K562 (cell line): Measurements from ENCODE around the gene PHTF1. TPM values are rescaled to one million over a fixed set of nuclear protein-coding genes. Genes with fewer than 3 reads are reported as not detected.

Experiments used
- CAMTA2 ChIP-seq: fragments of 250-450 bp; sonication (Bioruptor Pico); conservative IDR thresholded peaks from 2 replicates; pipeline ENCODE4 v1.5.1; 2022
- CCAR2 ChIP-seq: fragments of 200-400 bp; formaldehyde crosslinking; IDR thresholded peaks from 2 replicates; pipeline ENCODE4 v1.6.1; 2017; ENCODE audit warnings: mild to moderate bottlenecking, low read depth, low read length
- CHAMP1 ChIP-seq: fragments of 450-650 bp; IDR thresholded peaks from 2 replicates; pipeline ENCODE4 v1.6.1; 2016; ENCODE audit warnings: mild to moderate bottlenecking
- FOXM1 ChIP-seq, 2 experiments: fragments of 450-650 bp in 1 of 2; sonication (generic) in 1 of 2; formaldehyde crosslinking in 1 of 2; IDR thresholded peaks; 2 replicates each; pipeline versions ENCODE4 v1.6.1 to v1.9.0; 2017 to 2022; ENCODE audit warnings: low read depth in 2 of 2, mild to moderate bottlenecking in 2 of 2, missing genetic modification reagents in 1 of 2, moderate library complexity in 1 of 2
- GTF2A2 ChIP-seq: IDR thresholded peaks from 2 replicates; pipeline ENCODE4 v1.6.1; 2016; ENCODE audit warnings: mild to moderate bottlenecking, missing genetic modification characterization, missing compliant biosample characterization
- HCFC1 ChIP-seq: IDR thresholded peaks from 2 replicates; pipeline ENCODE4 v1.6.1; 2012; ENCODE audit warnings: low read depth, low read length, improper control_type of control experiment
- KHSRP ChIP-seq: fragments of 450-650 bp; IDR thresholded peaks from 2 replicates; pipeline ENCODE4 v1.6.1; 2017
- MAZ ChIP-seq, 2 experiments: fragments of 450-650 bp in 1 of 2; sonication (generic) in 1 of 2; formaldehyde crosslinking; IDR thresholded peaks in 1 of 2; conservative IDR thresholded peaks in 1 of 2; 2 replicates each; pipeline versions ENCODE4 v1.4.0 to v1.5.0; 2020; ENCODE audit warnings: mild to moderate bottlenecking in 1 of 2, missing genetic modification reagents in 1 of 2
- NUFIP1 ChIP-seq: fragments of 450-650 bp; IDR thresholded peaks from 2 replicates; pipeline ENCODE4 v1.6.1; 2018; ENCODE audit not compliant: partially characterized antibody
- SMARCE1 ChIP-seq: fragments of 450-650 bp; IDR thresholded peaks from 2 replicates; pipeline ENCODE4 v1.7.1; 2016; ENCODE audit warnings: mild to moderate bottlenecking
- SREBF2 ChIP-seq: sonication (generic); formaldehyde crosslinking; IDR thresholded peaks from 2 replicates; pipeline ENCODE4 v1.4.0; 2020; ENCODE audit warnings: mild to moderate bottlenecking, missing genetic modification reagents
- TCFL5 ChIP-seq: fragments of 250-450 bp; sonication (Bioruptor Pico); conservative IDR thresholded peaks from 2 replicates; pipeline ENCODE4 v1.6.1; 2021; ENCODE audit warnings: mild to moderate bottlenecking, moderate library complexity, matching md5 sums
- TRIM25 ChIP-seq: fragments of 450-650 bp; IDR thresholded peaks from 2 replicates; pipeline ENCODE4 v1.7.0; 2016; ENCODE audit warnings: borderline replicate concordance
- VEZF1 ChIP-seq: fragments of 200-800 bp; sonication (Bioruptor generic); IDR thresholded peaks from 2 replicates; pipeline ENCODE4 v1.6.1; 2017; ENCODE audit warnings: missing genetic modification characterization, missing compliant biosample characterization
- ZBTB2 ChIP-seq: fragments of 450-650 bp; IDR thresholded peaks from 2 replicates; pipeline ENCODE4 v1.6.1; 2016; ENCODE audit warnings: antibody characterized with exemption
- ZNF384 ChIP-seq: IDR thresholded peaks from 2 replicates; pipeline ENCODE4 v1.6.1; 2012; ENCODE audit warnings: low read depth, low read length, improper control_type of control experiment
- polyA plus RNA-seq, 8 experiments: library from polyadenylated mRNA; depleted of rRNA in 4 of 8; stranded (reverse) in 5 of 8; unstranded in 3 of 8; fragments of >200 nt; fragmentation: Nextera tagmentation in 2 of 8; fragmentation: Illumina TruSeq in 1 of 8; extraction: Ambion mirVana in 2 of 8; extraction: Trizol in 1 of 8; gene quantifications; 2 replicates each; pipeline versions ENCODE4 v1.2.1 to v1.2.3, GENCODE V29; 2011 to 2014; ENCODE audit warnings: inconsistent platforms in 1 of 8, missing spikeins in 1 of 8
- total RNA-seq, 7 experiments: library from RNA; depleted of rRNA in 6 of 7; stranded (reverse); fragments of >200 nt in 6 of 7; fragmentation: Illumina TruSeq in 2 of 7; extraction: Trizol in 2 of 7; gene quantifications; 2 replicates each; pipeline versions ENCODE4 v1.2.1 to v1.2.3, GENCODE V29; 2011 to 2021; ENCODE audit warnings: low replicate concordance in 1 of 7
- TF ChIP-seq, protein P1 (sequence below): fragments of 250-450 bp; sonication (Bioruptor Pico); IDR thresholded peaks from 2 replicates; pipeline ENCODE4 v1.4.0; 2020
- TF ChIP-seq, protein P2 (sequence below): fragments of 450-650 bp; IDR thresholded peaks from 2 replicates; pipeline ENCODE4 v1.6.1; 2016; ENCODE audit warnings: low read depth, mild to moderate bottlenecking, moderate library complexity
- TF ChIP-seq, protein P3 (sequence below): sonication (generic); IDR thresholded peaks from 2 replicates; pipeline ENCODE4 v1.6.1; 2016

Gene PHTF1
- total and polyA plus RNA-seq, 9 of the 15 experiments (the other 6 are each of a cell fraction or from before 2014, with no cell fraction given) = 8.4 to 36.2 (median 23.0) TPM

GRCh38 chr1:113659035-113659434, 100.3 kb downstream of the PHTF1 start (continued):
- TF ChIP-seq CCAR2 = no peak
- no peak; the same call in 1 of the 2 replicates for TF ChIP-seq VEZF1 (CRISPR knock-in tag)
- TF ChIP-seq NUFIP1 = no peak
- TF ChIP-seq GTF2A2 = no peak
- no peak for TF ChIP-seq SREBF2
- no peak for TF ChIP-seq ZBTB2
- no peak for TF ChIP-seq HCFC1
- no peak for TF ChIP-seq TCFL5
- no peak for TF ChIP-seq ZNF384
- TF ChIP-seq MAZ (CRISPR knock-in tag; conservative IDR thresholded peaks at IDR 0.05 in 1 of 2, IDR thresholded peaks at IDR 0.05 in 1 of 2) = no peak
- no peak for TF ChIP-seq KHSRP
- peak; percentile 87 for TF ChIP-seq CHAMP1
- TF ChIP-seq SMARCE1 = peak; percentile 76; the same call in 1 of the 2 replicates
- TF ChIP-seq, protein P1, sequence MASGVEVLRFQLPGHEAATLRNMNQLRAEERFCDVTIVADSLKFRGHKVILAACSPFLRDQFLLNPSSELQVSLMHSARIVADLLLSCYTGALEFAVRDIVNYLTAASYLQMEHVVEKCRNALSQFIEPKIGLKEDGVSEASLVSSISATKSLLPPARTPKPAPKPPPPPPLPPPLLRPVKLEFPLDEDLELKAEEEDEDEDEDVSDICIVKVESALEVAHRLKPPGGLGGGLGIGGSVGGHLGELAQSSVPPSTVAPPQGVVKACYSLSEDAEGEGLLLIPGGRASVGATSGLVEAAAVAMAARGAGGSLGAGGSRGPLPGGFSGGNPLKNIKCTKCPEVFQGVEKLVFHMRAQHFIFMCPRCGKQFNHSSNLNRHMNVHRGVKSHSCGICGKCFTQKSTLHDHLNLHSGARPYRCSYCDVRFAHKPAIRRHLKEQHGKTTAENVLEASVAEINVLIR (CRISPR knock-in tag) = peak; percentile 55; the same call in 1 of the 2 replicates
- no peak for TF ChIP-seq CAMTA2
- peak; percentile 72; the same call in 1 of the 2 replicates for TF ChIP-seq FOXM1 (IDR thresholded peaks at IDR 0.05; ENCODE audit: low read depth)
- no peak for TF ChIP-seq FOXM1 (CRISPR knock-in tag; IDR thresholded peaks at IDR 0.05; ENCODE audit: low read depth)
- TF ChIP-seq, protein P2, sequence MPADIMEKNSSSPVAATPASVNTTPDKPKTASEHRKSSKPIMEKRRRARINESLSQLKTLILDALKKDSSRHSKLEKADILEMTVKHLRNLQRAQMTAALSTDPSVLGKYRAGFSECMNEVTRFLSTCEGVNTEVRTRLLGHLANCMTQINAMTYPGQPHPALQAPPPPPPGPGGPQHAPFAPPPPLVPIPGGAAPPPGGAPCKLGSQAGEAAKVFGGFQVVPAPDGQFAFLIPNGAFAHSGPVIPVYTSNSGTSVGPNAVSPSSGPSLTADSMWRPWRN = peak; percentile 13; the same call in 1 of the 2 replicates
- TF ChIP-seq, protein P3, sequence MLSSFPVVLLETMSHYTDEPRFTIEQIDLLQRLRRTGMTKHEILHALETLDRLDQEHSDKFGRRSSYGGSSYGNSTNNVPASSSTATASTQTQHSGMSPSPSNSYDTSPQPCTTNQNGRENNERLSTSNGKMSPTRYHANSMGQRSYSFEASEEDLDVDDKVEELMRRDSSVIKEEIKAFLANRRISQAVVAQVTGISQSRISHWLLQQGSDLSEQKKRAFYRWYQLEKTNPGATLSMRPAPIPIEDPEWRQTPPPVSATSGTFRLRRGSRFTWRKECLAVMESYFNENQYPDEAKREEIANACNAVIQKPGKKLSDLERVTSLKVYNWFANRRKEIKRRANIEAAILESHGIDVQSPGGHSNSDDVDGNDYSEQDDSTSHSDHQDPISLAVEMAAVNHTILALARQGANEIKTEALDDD = no peak
- no peak for TF ChIP-seq TRIM25
